Neuronal stem cell (in vitro differentiated cells): ENCODE results near the gene XKR8.

Experiments used
- DNase-seq: peaks from one replicate; pipeline ENCODE4 v3.0.0-alpha.2; 2013; ENCODE audit warnings: low spot score
- H2AFZ ChIP-seq: one replicate; pipeline ENCODE4 v1.6.1; 2013; ENCODE audit warnings: mild to moderate bottlenecking, low read length, inconsistent platforms
- H2AK5ac ChIP-seq: 2 replicates; pipeline ENCODE4 v1.6.1; 2013; ENCODE audit warnings: low read depth, mild to moderate bottlenecking, inconsistent platforms, low read length, moderate library complexity, mixed read lengths
- H2BK120ac ChIP-seq: 2 replicates; pipeline ENCODE4 v1.6.1; 2013; ENCODE audit warnings: low read depth, mild to moderate bottlenecking, inconsistent platforms, low read length, moderate library complexity, mixed read lengths
- H2BK12ac ChIP-seq: one replicate; pipeline ENCODE4 v1.6.1; 2013; ENCODE audit warnings: low read length, inconsistent platforms
- H2BK15ac ChIP-seq: 2 replicates; pipeline ENCODE4 v1.6.1; 2013; ENCODE audit warnings: mild to moderate bottlenecking, low read length, inconsistent platforms, mixed read lengths
- H2BK5ac ChIP-seq: one replicate; pipeline ENCODE4 v1.6.1; 2013; ENCODE audit warnings: inconsistent platforms, mild to moderate bottlenecking, low read length, moderate library complexity
- H3K14ac ChIP-seq: one replicate; pipeline ENCODE4 v1.6.1; 2013; ENCODE audit warnings: low read length, inconsistent platforms
- H3K18ac ChIP-seq: 2 replicates; pipeline ENCODE4 v1.6.1; 2013; ENCODE audit warnings: low read length, inconsistent platforms
- H3K23ac ChIP-seq: 2 replicates; pipeline ENCODE4 v1.6.1; 2013; ENCODE audit warnings: low read depth, mild to moderate bottlenecking, mixed read lengths, low read length, inconsistent platforms; ENCODE audit not compliant: poor library complexity
- H3K27ac ChIP-seq: replicated peaks from 3 replicates; pipeline ENCODE4 v1.5.1; 2013; ENCODE audit warnings: low read length, inconsistent platforms
- H3K27me3 ChIP-seq, 3 experiments: 2 replicates each; pipeline ENCODE4 v1.6.1; 2013; ENCODE audit warnings: low read length in 3 of 3, mild to moderate bottlenecking in 2 of 3, inconsistent platforms in 1 of 3, low read depth in 1 of 3, mixed read lengths in 1 of 3, moderate library complexity in 1 of 3; ENCODE audit not compliant: control insufficient read depth in 3 of 3, insufficient read depth in 3 of 3
- H3K36me3 ChIP-seq, 2 donors: replicated peaks in 1 of 2; 2 replicates each; pipeline ENCODE4 v1.6.1; 2013; ENCODE audit warnings: low read length in 2 of 2; ENCODE audit not compliant: control insufficient read depth in 2 of 2, insufficient read depth in 2 of 2
- H3K4ac ChIP-seq: 2 replicates; pipeline ENCODE4 v1.6.1; 2013; ENCODE audit warnings: inconsistent platforms, mild to moderate bottlenecking, low read length, moderate library complexity
- H3K4me1 ChIP-seq, 2 donors: 1 replicate in 1 of 2; 2 replicates in 1 of 2; pipeline ENCODE4 v1.6.1; 2013; ENCODE audit warnings: low read length in 2 of 2, low read depth in 1 of 2; ENCODE audit not compliant: control insufficient read depth in 2 of 2, insufficient read depth in 1 of 2
- H3K4me2 ChIP-seq: one replicate; pipeline ENCODE4 v1.6.1; 2013; ENCODE audit warnings: mild to moderate bottlenecking, low read length, inconsistent platforms; ENCODE audit not compliant: insufficient read depth, poor library complexity, severe bottlenecking
- H3K4me3 ChIP-seq, 2 donors: 2 replicates each; pipeline ENCODE4 v1.5.1; 2013; ENCODE audit warnings: low read length in 2 of 2, mild to moderate bottlenecking in 2 of 2, inconsistent platforms in 1 of 2, moderate library complexity in 1 of 2
- H3K79me1 ChIP-seq: one replicate; pipeline ENCODE4 v1.6.1; 2013; ENCODE audit warnings: low read depth, mild to moderate bottlenecking, inconsistent platforms, low read length, moderate library complexity
- H3K9ac ChIP-seq: one replicate; pipeline ENCODE4 v1.6.1; 2013; ENCODE audit warnings: mild to moderate bottlenecking, low read depth, low read length, inconsistent platforms; ENCODE audit not compliant: poor library complexity
- H3K9me3 ChIP-seq, 2 donors: replicated peaks in 1 of 2; 2 replicates each; pipeline versions ENCODE3 to v1.6.1; 2013; ENCODE audit warnings: low read length in 2 of 2, mild to moderate bottlenecking in 2 of 2, inconsistent platforms in 1 of 2, low read depth in 1 of 2, mixed read lengths in 1 of 2, moderate library complexity in 1 of 2; ENCODE audit not compliant: control insufficient read depth in 2 of 2, insufficient read depth in 1 of 2
- H4K8ac ChIP-seq: one replicate; pipeline ENCODE4 v1.6.1; 2013; ENCODE audit warnings: low read depth, mild to moderate bottlenecking, inconsistent platforms, low read length, moderate library complexity
- H4K91ac ChIP-seq: one replicate; pipeline ENCODE4 v1.6.1; 2013; ENCODE audit warnings: low read length, low read depth, mild to moderate bottlenecking, inconsistent platforms; ENCODE audit not compliant: poor library complexity
- WGBS, 2 donors: extraction: QIAGEN DNeasy Blood & Tissue Kit; methylation state at CpG; one replicate each; pipeline ENCODE4 v1.1.7; 2013; ENCODE audit warnings: missing lambda C conversion rate in 2 of 2, mixed read lengths in 1 of 2; ENCODE audit not compliant: insufficient read length in 2 of 2, insufficient replicate concordance in 1 of 2; ENCODE audit errors: extremely low coverage in 2 of 2; 5-methylcytosine and 5-hydroxymethylcytosine counted together

Gene XKR8

DNA sequence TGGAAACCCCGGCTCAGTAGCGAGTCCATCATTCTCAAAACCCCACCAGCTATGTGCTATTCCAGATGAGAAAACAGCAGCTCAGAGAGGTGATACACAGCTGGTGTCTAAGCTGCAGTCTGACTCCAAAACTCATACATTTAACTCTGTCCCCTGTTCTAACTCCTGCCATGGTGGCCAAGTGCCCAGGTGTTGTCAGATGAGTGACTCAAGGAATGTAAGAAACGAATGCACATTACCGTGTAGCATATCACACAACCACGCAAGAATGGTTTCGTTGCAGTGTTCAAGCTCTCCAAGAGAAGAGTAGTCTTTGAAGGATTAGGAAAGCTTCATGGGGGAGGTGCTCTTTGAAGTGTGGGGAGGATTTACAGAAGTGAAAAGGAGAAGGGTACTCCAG lies 4.7 kb upstream of the XKR8 start:
- no peak overlapping the region for H3K4me2 ChIP-seq
- no CpG with 5 or more reads among the region's 6 CpGs for WGBS, 2 donors

DNA sequence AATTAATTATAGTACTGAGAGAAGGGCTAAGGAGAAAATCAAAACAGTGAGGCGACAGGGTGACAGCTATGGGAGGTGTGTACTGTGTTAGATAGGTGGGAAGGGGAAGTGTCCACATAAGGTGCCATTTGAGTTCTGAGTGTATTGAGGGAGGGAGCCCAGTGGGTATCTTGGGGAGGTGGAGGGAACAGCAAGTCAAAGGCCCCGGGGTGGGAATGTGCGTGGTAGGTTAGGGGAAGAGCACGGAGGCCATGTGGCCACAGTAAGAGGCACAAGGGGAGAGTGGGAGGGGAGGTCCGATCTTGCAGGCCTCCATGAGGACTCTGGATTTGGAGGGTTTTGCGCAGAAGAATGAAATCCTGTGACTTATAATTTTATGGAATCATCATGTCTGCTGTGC lies 3.0 kb upstream of the XKR8 start:
- Histone ChIP-seq H2BK15ac (no peak overlapping the region), H2AFZ (no peak overlapping the region), H3K4ac (no peak overlapping the region), H3K23ac (no peak overlapping the region), H2BK120ac (no peak overlapping the region), H3K27ac (no peak overlapping the region), H4K91ac (no peak overlapping the region), H3K14ac (no peak overlapping the region), H4K8ac (no peak overlapping the region), H3K18ac (no peak overlapping the region), H2AK5ac (no peak overlapping the region), H3K79me1 (no peaks in the 10 kb centered on the region), H3K4me3 (no peak overlapping the region), H3K4me2 (no peak overlapping the region), H2BK5ac (no peak overlapping the region), H3K9ac (no peak overlapping the region), H3K36me3 (no peaks in the 10 kb centered on the region), H3K4me1 (peaks cover 0 to 8% of the 10 kb centered on the region in 2 donors), H2BK12ac (no peak overlapping the region), H3K9me3 (no peaks in the 10 kb centered on the region), H3K27me3 (peaks cover 0 to 12% (median 0%) of the 10 kb centered on the region in 3 experiments)
- WGBS, 2 donors, result no CpG with 5 or more reads among the region's 6 CpGs
- DNase-seq, result no peak

More for the DNA sequence above, 4.7 kb upstream of the XKR8 start:
- Histone ChIP-seq H3K23ac (no peak overlapping the region), H3K14ac (no peak overlapping the region), H2BK15ac (no peak overlapping the region), H3K36me3 (no peaks in the 10 kb centered on the region), H3K27ac (no peak overlapping the region), H3K4ac (no peak overlapping the region), H3K4me1 (peaks cover 0 to under 1% of the 10 kb centered on the region in 2 donors), H4K91ac (no peak overlapping the region), H2BK120ac (no peak overlapping the region), H3K18ac (no peak overlapping the region), H2BK12ac (no peak overlapping the region), H2AK5ac (no peak overlapping the region), H3K4me3 (no peak overlapping the region), H3K9ac (no peak overlapping the region), H2BK5ac (no peak overlapping the region), H3K79me1 (no peaks in the 10 kb centered on the region), H3K9me3 (no peaks in the 10 kb centered on the region), H3K27me3 (peaks cover 0 to 9% (median 0%) of the 10 kb centered on the region in 3 experiments), H2AFZ (no peak overlapping the region), H4K8ac (no peak overlapping the region)
- no peak for DNase-seq

DNA sequence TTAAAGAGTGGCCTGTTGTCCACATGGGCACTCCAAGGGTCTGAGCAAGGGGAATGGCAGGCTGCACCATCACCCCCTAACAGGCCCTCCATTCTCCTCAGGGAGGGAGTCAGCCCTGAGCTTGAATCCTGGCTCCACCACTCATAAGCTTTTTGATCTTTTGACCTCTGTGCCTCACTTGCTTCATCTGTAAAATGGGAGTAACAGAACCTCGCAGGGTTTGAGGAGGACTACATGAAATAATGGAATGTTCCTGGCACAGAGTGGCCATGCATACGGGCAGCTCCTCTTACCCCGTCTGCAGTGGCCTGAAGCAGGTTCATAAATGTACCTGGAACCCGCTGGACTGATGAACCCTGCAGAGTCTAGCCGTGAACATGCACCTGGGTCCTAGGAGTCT lies 2.1 kb upstream of the XKR8 start:
- Histone ChIP-seq H2BK5ac (no peak overlapping the region), H4K8ac (no peak overlapping the region), H3K9me3 (no peaks in the 10 kb centered on the region), H2BK120ac (no peak overlapping the region), H3K4me2 (no peak overlapping the region), H3K23ac (no peak overlapping the region), H3K27me3 (peaks cover 0 to 12% (median 0%) of the 10 kb centered on the region in 3 experiments), H2AK5ac (no peak overlapping the region), H2BK15ac (no peak overlapping the region), H4K91ac (no peak overlapping the region), H3K18ac (no peak overlapping the region), H2AFZ (no peak overlapping the region), H2BK12ac (no peak overlapping the region), H3K79me1 (no peaks in the 10 kb centered on the region), H3K27ac (no peak overlapping the region), H3K4ac (no peak overlapping the region), H3K4me1 (peaks cover 0 to 8% of the 10 kb centered on the region in 2 donors), H3K9ac (no peak overlapping the region), H3K14ac (no peak overlapping the region), H3K4me3 (peak overlapping the region in 1 of 2 donors; percentile 9), H3K36me3 (no peaks in the 10 kb centered on the region)
- WGBS, 2 donors, result no CpG with 5 or more reads among the region's 5 CpGs
- DNase-seq, result no peak

DNA sequence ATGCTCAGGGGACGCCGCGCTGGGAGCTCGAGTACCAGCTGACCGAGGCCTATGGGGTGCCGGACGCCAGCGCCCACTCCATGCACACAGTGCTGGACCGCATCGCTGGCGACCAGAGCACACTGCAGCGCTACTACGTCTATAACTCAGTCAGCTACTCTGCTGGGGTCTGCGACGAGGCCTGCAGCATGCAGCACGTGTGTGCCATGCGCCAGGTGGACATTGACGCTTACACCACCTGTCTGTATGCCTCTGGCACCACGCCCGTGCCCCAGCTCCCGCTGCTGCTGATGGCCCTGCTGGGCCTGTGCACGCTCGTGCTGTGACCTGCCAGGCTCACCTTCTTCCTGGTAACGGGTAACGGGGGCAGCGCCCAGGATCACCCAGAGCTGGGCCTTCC lies 1.3 kb upstream of the XKR8 start:
- peak overlapping the region; percentile 22 for H3K23ac ChIP-seq
- H3K4me2 ChIP-seq, result no peak overlapping the region
- H3K79me1 ChIP-seq, result no peaks in the 10 kb centered on the region
- no peak overlapping the region for H2AK5ac ChIP-seq
- peak overlapping the region; percentile 72 for H3K18ac ChIP-seq
- peak overlapping the region in 1 of 2 donors; percentile 2 for H3K4me3 ChIP-seq
- no peak overlapping the region for H4K8ac ChIP-seq
- H3K9ac ChIP-seq, result peak overlapping the region; percentile 14
- H3K27me3 ChIP-seq, result peaks cover 0 to 10% (median 0%) of the 10 kb centered on the region in 3 experiments
- WGBS, 2 donors, result no CpG with 5 or more reads among the region's 26 CpGs
- no peak overlapping the region for H2BK120ac ChIP-seq
- peaks cover 0 to 8% of the 10 kb centered on the region in 2 donors for H3K4me1 ChIP-seq
- DNase-seq, result no peak
- H3K27ac ChIP-seq, result no peak overlapping the region
- no peak overlapping the region for H2BK15ac ChIP-seq
- no peak overlapping the region for H3K14ac ChIP-seq
- no peaks in the 10 kb centered on the region for H3K9me3 ChIP-seq
- no peak overlapping the region for H3K4ac ChIP-seq
- H2BK12ac ChIP-seq, result peak overlapping the region; percentile 33
- H2BK5ac ChIP-seq, result no peak overlapping the region
- H4K91ac ChIP-seq, result peak overlapping the region; percentile 88
- no peaks in the 10 kb centered on the region for H3K36me3 ChIP-seq
- no peak overlapping the region for H2AFZ ChIP-seq
